ENCODE results near the gene CLEC14A.

The CLEC14A gene, protein sequence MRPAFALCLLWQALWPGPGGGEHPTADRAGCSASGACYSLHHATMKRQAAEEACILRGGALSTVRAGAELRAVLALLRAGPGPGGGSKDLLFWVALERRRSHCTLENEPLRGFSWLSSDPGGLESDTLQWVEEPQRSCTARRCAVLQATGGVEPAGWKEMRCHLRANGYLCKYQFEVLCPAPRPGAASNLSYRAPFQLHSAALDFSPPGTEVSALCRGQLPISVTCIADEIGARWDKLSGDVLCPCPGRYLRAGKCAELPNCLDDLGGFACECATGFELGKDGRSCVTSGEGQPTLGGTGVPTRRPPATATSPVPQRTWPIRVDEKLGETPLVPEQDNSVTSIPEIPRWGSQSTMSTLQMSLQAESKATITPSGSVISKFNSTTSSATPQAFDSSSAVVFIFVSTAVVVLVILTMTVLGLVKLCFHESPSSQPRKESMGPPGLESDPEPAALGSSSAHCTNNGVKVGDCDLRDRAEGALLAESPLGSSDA

GRCh38 chr14:38255673-38256532, at the start of gene CLEC14A:
Gene CLEC14A, minus strand, starts transcription at chr14:38256093. Its CDS starts 71 bp downstream, at chr14:38256022.
- H3K36me3 ChIP-seq (ENCODE audit: control insufficient read depth, insufficient read depth, low read length): no peaks in the 10 kb centered on the region
- H3K27ac ChIP-seq (ENCODE audit: low read depth, low read length): no peak within 1 kb of the TSS
- peaks cover 8% of the 10 kb centered on the region for H3K27me3 ChIP-seq (ENCODE audit: control insufficient read depth, insufficient read depth, low read length)
- peak within 1 kb of the TSS; percentile 32 for H3K4me3 ChIP-seq (ENCODE audit: low read length)
- no peak within 1 kb of the TSS for H3K9ac ChIP-seq (ENCODE audit: low read length)
- no peaks in the 10 kb centered on the region for H3K4me1 ChIP-seq (ENCODE audit: control insufficient read depth, insufficient read depth, low read length)

DNA sequence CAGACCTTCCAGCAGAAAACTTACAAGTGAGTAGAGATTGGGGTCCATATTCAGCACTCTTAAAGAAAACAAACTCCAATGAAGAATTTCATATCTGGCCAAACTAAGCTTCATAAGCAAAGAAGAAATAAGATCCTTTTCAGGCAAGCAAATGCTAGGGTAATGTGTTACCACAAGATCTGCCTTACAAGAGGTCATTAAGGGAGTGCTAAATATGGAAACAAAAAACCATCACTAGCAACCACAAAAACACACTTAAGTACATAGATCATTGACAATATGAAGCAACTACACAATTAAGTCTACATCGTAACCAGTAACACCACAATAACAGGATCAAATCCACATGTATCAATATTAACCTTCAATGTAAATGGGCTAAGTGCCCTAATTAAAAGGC, 47.1 kb upstream of the CLEC14A start:
- Histone ChIP-seq H3K36me3 (ENCODE audit: control insufficient read depth, insufficient read depth, low read length) (no peaks in the 10 kb centered on the region), H3K9ac (ENCODE audit: low read length) (no peak overlapping the region), H3K4me1 (ENCODE audit: control insufficient read depth, insufficient read depth, low read length) (no peaks in the 10 kb centered on the region), H3K27me3 (ENCODE audit: control insufficient read depth, insufficient read depth, low read length) (no peaks in the 10 kb centered on the region), H3K27ac (ENCODE audit: low read depth, low read length) (no peak overlapping the region), H3K4me3 (ENCODE audit: low read length) (no peak overlapping the region)

DNA sequence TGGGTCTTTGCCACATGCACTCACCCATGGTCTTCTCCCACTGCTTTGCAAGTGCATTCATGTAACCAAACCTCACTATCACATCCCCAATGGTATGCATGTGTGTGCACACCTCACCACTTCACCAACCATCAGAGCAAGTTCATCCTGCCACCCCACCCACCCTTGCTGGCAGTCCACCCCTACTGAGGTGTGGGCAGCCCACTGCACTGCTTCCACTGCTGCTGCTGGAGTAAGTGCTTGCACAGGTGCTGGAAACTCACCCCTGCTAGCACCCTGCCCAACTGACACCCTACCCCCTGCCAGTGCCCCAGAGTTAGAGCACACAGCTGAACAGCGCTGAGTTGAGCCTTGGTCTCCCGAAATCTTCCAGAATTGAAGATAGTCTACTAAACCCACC, 46.1 kb upstream of the CLEC14A start:
- Histone ChIP-seq H3K4me1 (ENCODE audit: control insufficient read depth, insufficient read depth, low read length) (no peaks in the 10 kb centered on the region), H3K4me3 (ENCODE audit: low read length) (no peak overlapping the region), H3K36me3 (ENCODE audit: control insufficient read depth, insufficient read depth, low read length) (no peaks in the 10 kb centered on the region), H3K27ac (ENCODE audit: low read depth, low read length) (no peak overlapping the region), H3K9ac (ENCODE audit: low read length) (no peak overlapping the region), H3K27me3 (ENCODE audit: control insufficient read depth, insufficient read depth, low read length) (no peaks in the 10 kb centered on the region)

- Histone ChIP-seq H3K27me3 (ENCODE audit: control insufficient read depth, insufficient read depth, low read length) (no peaks in the 10 kb centered on the region), H3K4me3 (ENCODE audit: low read length) (no peak overlapping the region), H3K9ac (ENCODE audit: low read length) (no peak overlapping the region), H3K36me3 (ENCODE audit: control insufficient read depth, insufficient read depth, low read length) (no peaks in the 10 kb centered on the region), H3K27ac (ENCODE audit: low read depth, low read length) (no peak overlapping the region), H3K4me1 (ENCODE audit: control insufficient read depth, insufficient read depth, low read length) (no peaks in the 10 kb centered on the region)
Observed at GRCh38 chr14:38297681-38298080, 41.8 kb upstream of the CLEC14A start.

DNA sequence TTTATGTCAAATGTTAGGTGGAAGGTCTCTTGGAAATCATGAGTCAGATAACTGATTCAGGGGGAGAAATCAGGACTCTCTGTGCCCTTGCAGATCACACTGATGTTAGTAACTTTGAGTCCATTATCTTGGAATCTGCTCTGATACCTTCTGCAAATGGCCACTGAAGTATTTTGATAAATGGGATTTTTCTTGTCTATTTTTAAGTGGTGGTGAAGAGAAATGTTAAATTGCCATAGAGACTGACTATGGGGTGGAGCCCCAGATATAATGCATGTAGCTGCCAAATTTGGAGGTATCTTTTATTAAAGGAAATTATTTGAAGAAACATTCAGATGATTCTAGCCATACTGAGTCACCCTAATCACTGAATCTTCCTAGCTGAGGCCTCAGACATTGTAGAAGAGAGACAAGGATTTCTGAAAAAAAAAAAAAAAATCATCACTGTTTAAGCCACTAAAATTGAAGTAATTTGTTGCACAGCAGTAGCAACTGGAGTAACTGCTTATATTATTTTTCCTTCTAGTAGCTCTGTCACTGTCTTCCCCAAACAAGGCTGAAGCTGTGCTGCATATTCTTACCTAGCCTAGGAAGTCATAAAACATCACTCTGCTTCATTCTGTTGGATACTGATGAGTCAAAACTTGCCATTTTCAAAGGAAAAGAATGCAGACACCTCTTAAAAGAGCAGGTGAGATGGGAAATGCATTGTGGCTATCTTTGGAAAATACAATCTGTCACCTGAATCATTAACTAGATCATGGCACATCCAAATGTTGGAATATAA, 36.0 kb upstream of the CLEC14A start:
- H3K9ac ChIP-seq (ENCODE audit: low read length): no peak overlapping the region
- H3K4me3 ChIP-seq (ENCODE audit: low read length): no peak overlapping the region
- H3K4me1 ChIP-seq (ENCODE audit: control insufficient read depth, insufficient read depth, low read length): no peaks in the 10 kb centered on the region
- no peaks in the 10 kb centered on the region for H3K36me3 ChIP-seq (ENCODE audit: control insufficient read depth, insufficient read depth, low read length)
- no peak overlapping the region for H3K27ac ChIP-seq (ENCODE audit: low read depth, low read length)
- no peaks in the 10 kb centered on the region for H3K27me3 ChIP-seq (ENCODE audit: control insufficient read depth, insufficient read depth, low read length)

DNA sequence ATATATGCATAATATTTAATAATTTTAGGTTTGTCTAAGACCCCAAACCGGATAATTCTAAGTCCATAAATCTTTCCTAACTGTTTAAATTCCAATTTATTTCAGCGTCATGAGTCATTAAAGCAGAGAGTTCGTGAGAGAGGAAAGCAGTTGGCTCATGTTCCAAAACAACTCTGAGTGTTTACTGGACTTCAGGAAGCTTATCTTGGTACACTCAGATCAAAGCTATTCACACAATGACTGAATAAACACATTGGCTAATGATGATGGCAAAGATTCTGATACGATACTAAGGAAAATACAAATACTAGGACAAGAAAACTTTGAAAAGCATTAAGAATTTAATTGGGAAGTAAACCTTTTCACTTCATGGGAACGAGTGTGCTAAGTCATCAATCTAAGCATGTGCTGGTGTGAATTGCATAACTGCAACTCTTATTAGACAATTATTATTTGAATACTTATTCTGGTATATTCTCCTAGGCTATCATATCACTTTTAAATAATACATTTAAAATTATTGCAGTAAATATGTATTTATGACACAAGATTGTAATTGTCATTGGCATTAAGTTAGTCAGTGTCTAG, 34.8 kb upstream of the CLEC14A start:
- H3K27ac ChIP-seq (ENCODE audit: low read depth, low read length): no peak overlapping the region
- no peaks in the 10 kb centered on the region for H3K27me3 ChIP-seq (ENCODE audit: control insufficient read depth, insufficient read depth, low read length)
- no peak overlapping the region for H3K9ac ChIP-seq (ENCODE audit: low read length)
- H3K4me3 ChIP-seq (ENCODE audit: low read length): no peak overlapping the region
- no peaks in the 10 kb centered on the region for H3K36me3 ChIP-seq (ENCODE audit: control insufficient read depth, insufficient read depth, low read length)
- no peaks in the 10 kb centered on the region for H3K4me1 ChIP-seq (ENCODE audit: control insufficient read depth, insufficient read depth, low read length)

DNA sequence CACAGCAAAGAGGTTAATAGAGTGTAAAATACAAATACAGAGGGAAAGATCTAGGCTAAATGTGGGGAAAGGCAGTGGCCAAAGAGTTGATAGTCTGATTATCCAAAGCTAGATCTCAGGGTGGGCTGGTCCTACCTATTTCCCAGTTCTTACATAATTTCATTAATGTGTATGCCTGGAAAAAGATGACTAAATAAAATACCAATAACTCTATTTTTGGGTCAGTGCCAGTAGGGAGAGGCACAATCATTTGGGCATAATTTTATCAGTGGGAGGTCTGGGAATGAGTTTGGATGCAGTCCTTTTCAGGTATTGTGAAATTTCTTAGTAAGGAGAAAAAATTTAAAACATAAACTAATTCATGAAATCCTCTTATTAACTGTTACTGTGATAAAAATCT, 30.6 kb upstream of the CLEC14A start:
- H3K27ac ChIP-seq (ENCODE audit: low read depth, low read length): no peak overlapping the region
- no peaks in the 10 kb centered on the region for H3K4me1 ChIP-seq (ENCODE audit: control insufficient read depth, insufficient read depth, low read length)
- no peaks in the 10 kb centered on the region for H3K27me3 ChIP-seq (ENCODE audit: control insufficient read depth, insufficient read depth, low read length)
- no peak overlapping the region for H3K9ac ChIP-seq (ENCODE audit: low read length)
- no peak overlapping the region for H3K4me3 ChIP-seq (ENCODE audit: low read length)
- H3K36me3 ChIP-seq (ENCODE audit: control insufficient read depth, insufficient read depth, low read length): no peaks in the 10 kb centered on the region

GRCh38 chr14:38285962-38286361, 30.1 kb upstream of the CLEC14A start:
- no peak overlapping the region for H3K9ac ChIP-seq (ENCODE audit: low read length)
- no peaks in the 10 kb centered on the region for H3K27me3 ChIP-seq (ENCODE audit: control insufficient read depth, insufficient read depth, low read length)
- H3K27ac ChIP-seq (ENCODE audit: low read depth, low read length): no peak overlapping the region
- no peaks in the 10 kb centered on the region for H3K36me3 ChIP-seq (ENCODE audit: control insufficient read depth, insufficient read depth, low read length)
- no peaks in the 10 kb centered on the region for H3K4me1 ChIP-seq (ENCODE audit: control insufficient read depth, insufficient read depth, low read length)
- H3K4me3 ChIP-seq (ENCODE audit: low read length): no peak overlapping the region

- no peak overlapping the region for H3K9ac ChIP-seq (ENCODE audit: low read length)
- no peaks in the 10 kb centered on the region for H3K36me3 ChIP-seq (ENCODE audit: control insufficient read depth, insufficient read depth, low read length)
- no peaks in the 10 kb centered on the region for H3K4me1 ChIP-seq (ENCODE audit: control insufficient read depth, insufficient read depth, low read length)
- no peaks in the 10 kb centered on the region for H3K27me3 ChIP-seq (ENCODE audit: control insufficient read depth, insufficient read depth, low read length)
- H3K27ac ChIP-seq (ENCODE audit: low read depth, low read length): no peak overlapping the region
- no peak overlapping the region for H3K4me3 ChIP-seq (ENCODE audit: low read length)
Observed at GRCh38 chr14:38282936-38283335, 27.0 kb upstream of the CLEC14A start.

DNA sequence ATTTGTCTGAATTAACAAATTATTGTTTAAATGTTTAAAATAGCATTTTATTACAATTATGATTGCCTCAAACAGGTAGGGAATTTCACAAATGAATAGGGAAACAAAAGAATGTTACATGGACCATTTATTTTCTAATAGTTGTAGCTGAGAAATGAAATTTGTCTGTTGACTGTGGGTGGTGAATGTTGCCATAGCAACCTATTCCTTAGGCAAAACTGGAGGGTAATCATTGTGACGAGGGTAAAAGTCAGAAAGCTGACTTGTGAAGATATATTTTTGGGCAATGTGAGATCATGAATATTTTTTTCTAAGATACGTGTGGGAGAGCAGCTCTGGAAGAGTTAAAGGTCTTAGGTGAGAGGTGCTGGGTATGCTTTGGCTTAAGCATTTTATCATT, 24.2 kb upstream of the CLEC14A start:
- no peaks in the 10 kb centered on the region for H3K27me3 ChIP-seq (ENCODE audit: control insufficient read depth, insufficient read depth, low read length)
- H3K36me3 ChIP-seq (ENCODE audit: control insufficient read depth, insufficient read depth, low read length): no peaks in the 10 kb centered on the region
- H3K27ac ChIP-seq (ENCODE audit: low read depth, low read length): no peak overlapping the region
- no peaks in the 10 kb centered on the region for H3K4me1 ChIP-seq (ENCODE audit: control insufficient read depth, insufficient read depth, low read length)
- H3K9ac ChIP-seq (ENCODE audit: low read length): no peak overlapping the region
- H3K4me3 ChIP-seq (ENCODE audit: low read length): no peak overlapping the region

DNA sequence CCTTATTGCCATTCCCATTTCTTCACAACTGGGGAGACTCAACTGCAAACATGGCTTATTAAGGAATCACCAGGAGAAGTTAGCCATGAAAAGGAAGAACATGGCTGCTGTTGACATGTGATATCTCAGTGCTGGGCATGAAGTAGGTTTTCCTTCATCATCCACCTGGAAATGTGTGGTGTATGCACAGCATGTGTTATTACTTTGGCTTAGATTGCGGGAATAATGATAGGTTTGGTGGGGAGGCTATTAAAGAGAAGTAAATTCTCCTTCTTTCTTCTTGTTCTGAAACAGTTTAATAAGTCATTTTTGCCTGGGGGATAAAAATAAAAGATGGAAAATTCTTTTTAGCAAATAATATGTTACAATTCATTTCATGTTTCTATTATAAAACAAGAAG, 23.7 kb upstream of the CLEC14A start:
- H3K27me3 ChIP-seq (ENCODE audit: control insufficient read depth, insufficient read depth, low read length): no peaks in the 10 kb centered on the region

DNA sequence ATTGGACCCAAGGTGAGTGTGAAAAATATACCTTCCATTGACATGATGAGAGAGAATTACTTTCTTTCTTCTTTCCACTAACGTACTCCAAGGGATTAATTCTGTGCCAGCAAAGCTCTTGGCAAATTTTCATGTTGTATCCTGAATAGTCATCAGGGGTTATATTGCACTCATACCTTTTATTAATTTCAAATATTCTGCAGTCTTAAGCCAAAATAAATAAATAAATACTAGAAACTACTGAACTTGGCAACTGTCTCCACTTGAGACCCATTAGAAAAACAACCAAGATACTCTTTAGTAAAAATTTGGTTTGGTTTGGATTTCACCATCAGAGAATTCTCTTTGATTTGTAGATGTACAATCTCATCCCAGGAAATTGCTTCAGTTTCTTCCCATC, 22.1 kb upstream of the CLEC14A start:
- Histone ChIP-seq H3K27me3 (ENCODE audit: control insufficient read depth, insufficient read depth, low read length) (no peaks in the 10 kb centered on the region), H3K4me1 (ENCODE audit: control insufficient read depth, insufficient read depth, low read length) (no peaks in the 10 kb centered on the region), H3K4me3 (ENCODE audit: low read length) (no peak overlapping the region), H3K27ac (ENCODE audit: low read depth, low read length) (no peak overlapping the region), H3K9ac (ENCODE audit: low read length) (no peak overlapping the region), H3K36me3 (ENCODE audit: control insufficient read depth, insufficient read depth, low read length) (no peaks in the 10 kb centered on the region)

More for the DNA sequence above, 23.7 kb upstream of the CLEC14A start:
- no peak overlapping the region for H3K27ac ChIP-seq (ENCODE audit: low read depth, low read length)
- H3K36me3 ChIP-seq (ENCODE audit: control insufficient read depth, insufficient read depth, low read length): no peaks in the 10 kb centered on the region
- no peak overlapping the region for H3K4me3 ChIP-seq (ENCODE audit: low read length)
- H3K4me1 ChIP-seq (ENCODE audit: control insufficient read depth, insufficient read depth, low read length): no peaks in the 10 kb centered on the region
- H3K9ac ChIP-seq (ENCODE audit: low read length): no peak overlapping the region
